H1 (cell line): Measurements from ENCODE around the gene RILPL1.

Experiments
- CTCF ChIP-seq, 3 experiments: IDR thresholded peaks; 1 replicate in 2 of 3; 2 replicates in 1 of 3; pipeline versions ENCODE4 v1.5.1 to v1.6.1; 2011; ENCODE audit warnings: low read length in 3 of 3, mild to moderate bottlenecking in 3 of 3, inconsistent platforms in 2 of 3, low read depth in 1 of 3, moderate library complexity in 1 of 3; ENCODE audit not compliant: insufficient read depth in 1 of 3; ENCODE audit errors: control extremely low read depth in 1 of 3
- POLR2A ChIP-seq, 2 experiments: IDR thresholded peaks; 1 replicate in 1 of 2; 2 replicates in 1 of 2; pipeline ENCODE4 v1.6.1; 2011; ENCODE audit warnings: low read depth in 2 of 2, low read length in 2 of 2, mild to moderate bottlenecking in 2 of 2; ENCODE audit errors: control extremely low read depth in 1 of 2
- SIRT6 ChIP-seq: IDR thresholded peaks from one replicate; pipeline ENCODE4 v1.7.1; 2012; ENCODE audit warnings: low read length, inconsistent platforms
- TBP ChIP-seq: IDR thresholded peaks from 2 replicates; pipeline ENCODE4 v1.6.1; 2011; ENCODE audit warnings: low read depth, low read length, improper control_type of control experiment
- TF ChIP-seq, protein P1 (sequence below): fragments of 300-600 bp; sonication (generic); IDR thresholded peaks from 2 replicates; pipeline ENCODE4 v1.7.1; 2012; ENCODE audit warnings: low read length, moderate library complexity, mild to moderate bottlenecking, inconsistent platforms; ENCODE audit not compliant: insufficient replicate concordance

DNA sequence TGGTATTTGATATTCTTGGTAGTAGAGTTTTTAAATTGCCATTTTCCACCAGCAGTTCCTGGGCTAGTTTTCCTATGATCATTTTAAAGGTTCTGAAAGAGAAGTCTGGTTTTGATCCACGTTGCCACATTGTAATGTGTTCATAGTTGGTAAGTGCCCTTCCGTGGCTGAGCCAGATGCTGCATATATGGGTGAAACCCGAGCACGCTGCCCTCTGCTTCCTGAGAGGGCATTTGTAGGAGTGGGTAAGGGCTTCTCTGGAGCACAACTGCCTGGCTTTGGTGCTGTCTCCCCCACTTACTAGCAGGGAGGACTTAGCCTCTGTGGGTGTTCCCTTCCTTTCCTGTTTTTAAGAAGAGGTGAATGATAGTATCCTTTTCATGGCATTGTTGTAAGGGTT lies 68.4 kb downstream of the RILPL1 start:
- TF ChIP-seq TBP, result no peak
- TF ChIP-seq POLR2A (IDR thresholded peaks at IDR 0.05; ENCODE audit: control extremely low read depth in 1 of 2, low read depth in 2 of 2, low read length in 2 of 2), result no peak
- TF ChIP-seq CTCF (IDR thresholded peaks at IDR 0.05; ENCODE audit: control extremely low read depth in 1 of 3, insufficient read depth in 1 of 3, low read depth in 1 of 3, low read length in 3 of 3), result no peak
- no peak for TF ChIP-seq SIRT6
- TF ChIP-seq, protein P1, sequence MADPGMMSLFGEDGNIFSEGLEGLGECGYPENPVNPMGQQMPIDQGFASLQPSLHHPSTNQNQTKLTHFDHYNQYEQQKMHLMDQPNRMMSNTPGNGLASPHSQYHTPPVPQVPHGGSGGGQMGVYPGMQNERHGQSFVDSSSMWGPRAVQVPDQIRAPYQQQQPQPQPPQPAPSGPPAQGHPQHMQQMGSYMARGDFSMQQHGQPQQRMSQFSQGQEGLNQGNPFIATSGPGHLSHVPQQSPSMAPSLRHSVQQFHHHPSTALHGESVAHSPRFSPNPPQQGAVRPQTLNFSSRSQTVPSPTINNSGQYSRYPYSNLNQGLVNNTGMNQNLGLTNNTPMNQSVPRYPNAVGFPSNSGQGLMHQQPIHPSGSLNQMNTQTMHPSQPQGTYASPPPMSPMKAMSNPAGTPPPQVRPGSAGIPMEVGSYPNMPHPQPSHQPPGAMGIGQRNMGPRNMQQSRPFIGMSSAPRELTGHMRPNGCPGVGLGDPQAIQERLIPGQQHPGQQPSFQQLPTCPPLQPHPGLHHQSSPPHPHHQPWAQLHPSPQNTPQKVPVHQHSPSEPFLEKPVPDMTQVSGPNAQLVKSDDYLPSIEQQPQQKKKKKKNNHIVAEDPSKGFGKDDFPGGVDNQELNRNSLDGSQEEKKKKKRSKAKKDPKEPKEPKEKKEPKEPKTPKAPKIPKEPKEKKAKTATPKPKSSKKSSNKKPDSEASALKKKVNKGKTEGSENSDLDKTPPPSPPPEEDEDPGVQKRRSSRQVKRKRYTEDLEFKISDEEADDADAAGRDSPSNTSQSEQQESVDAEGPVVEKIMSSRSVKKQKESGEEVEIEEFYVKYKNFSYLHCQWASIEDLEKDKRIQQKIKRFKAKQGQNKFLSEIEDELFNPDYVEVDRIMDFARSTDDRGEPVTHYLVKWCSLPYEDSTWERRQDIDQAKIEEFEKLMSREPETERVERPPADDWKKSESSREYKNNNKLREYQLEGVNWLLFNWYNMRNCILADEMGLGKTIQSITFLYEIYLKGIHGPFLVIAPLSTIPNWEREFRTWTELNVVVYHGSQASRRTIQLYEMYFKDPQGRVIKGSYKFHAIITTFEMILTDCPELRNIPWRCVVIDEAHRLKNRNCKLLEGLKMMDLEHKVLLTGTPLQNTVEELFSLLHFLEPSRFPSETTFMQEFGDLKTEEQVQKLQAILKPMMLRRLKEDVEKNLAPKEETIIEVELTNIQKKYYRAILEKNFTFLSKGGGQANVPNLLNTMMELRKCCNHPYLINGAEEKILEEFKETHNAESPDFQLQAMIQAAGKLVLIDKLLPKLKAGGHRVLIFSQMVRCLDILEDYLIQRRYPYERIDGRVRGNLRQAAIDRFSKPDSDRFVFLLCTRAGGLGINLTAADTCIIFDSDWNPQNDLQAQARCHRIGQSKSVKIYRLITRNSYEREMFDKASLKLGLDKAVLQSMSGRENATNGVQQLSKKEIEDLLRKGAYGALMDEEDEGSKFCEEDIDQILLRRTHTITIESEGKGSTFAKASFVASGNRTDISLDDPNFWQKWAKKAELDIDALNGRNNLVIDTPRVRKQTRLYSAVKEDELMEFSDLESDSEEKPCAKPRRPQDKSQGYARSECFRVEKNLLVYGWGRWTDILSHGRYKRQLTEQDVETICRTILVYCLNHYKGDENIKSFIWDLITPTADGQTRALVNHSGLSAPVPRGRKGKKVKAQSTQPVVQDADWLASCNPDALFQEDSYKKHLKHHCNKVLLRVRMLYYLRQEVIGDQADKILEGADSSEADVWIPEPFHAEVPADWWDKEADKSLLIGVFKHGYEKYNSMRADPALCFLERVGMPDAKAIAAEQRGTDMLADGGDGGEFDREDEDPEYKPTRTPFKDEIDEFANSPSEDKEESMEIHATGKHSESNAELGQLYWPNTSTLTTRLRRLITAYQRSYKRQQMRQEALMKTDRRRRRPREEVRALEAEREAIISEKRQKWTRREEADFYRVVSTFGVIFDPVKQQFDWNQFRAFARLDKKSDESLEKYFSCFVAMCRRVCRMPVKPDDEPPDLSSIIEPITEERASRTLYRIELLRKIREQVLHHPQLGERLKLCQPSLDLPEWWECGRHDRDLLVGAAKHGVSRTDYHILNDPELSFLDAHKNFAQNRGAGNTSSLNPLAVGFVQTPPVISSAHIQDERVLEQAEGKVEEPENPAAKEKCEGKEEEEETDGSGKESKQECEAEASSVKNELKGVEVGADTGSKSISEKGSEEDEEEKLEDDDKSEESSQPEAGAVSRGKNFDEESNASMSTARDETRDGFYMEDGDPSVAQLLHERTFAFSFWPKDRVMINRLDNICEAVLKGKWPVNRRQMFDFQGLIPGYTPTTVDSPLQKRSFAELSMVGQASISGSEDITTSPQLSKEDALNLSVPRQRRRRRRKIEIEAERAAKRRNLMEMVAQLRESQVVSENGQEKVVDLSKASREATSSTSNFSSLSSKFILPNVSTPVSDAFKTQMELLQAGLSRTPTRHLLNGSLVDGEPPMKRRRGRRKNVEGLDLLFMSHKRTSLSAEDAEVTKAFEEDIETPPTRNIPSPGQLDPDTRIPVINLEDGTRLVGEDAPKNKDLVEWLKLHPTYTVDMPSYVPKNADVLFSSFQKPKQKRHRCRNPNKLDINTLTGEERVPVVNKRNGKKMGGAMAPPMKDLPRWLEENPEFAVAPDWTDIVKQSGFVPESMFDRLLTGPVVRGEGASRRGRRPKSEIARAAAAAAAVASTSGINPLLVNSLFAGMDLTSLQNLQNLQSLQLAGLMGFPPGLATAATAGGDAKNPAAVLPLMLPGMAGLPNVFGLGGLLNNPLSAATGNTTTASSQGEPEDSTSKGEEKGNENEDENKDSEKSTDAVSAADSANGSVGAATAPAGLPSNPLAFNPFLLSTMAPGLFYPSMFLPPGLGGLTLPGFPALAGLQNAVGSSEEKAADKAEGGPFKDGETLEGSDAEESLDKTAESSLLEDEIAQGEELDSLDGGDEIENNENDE, result no peak
